ENCODE data around the gene CLEC20A. TPM values are rescaled to one million over a fixed set of nuclear protein-coding genes. Genes with fewer than 3 reads are reported as not detected.

Gene CLEC20A
- total and polyA plus RNA-seq, 9 donors = 0.04 to 0.16 TPM; not detected in 7

DNA sequence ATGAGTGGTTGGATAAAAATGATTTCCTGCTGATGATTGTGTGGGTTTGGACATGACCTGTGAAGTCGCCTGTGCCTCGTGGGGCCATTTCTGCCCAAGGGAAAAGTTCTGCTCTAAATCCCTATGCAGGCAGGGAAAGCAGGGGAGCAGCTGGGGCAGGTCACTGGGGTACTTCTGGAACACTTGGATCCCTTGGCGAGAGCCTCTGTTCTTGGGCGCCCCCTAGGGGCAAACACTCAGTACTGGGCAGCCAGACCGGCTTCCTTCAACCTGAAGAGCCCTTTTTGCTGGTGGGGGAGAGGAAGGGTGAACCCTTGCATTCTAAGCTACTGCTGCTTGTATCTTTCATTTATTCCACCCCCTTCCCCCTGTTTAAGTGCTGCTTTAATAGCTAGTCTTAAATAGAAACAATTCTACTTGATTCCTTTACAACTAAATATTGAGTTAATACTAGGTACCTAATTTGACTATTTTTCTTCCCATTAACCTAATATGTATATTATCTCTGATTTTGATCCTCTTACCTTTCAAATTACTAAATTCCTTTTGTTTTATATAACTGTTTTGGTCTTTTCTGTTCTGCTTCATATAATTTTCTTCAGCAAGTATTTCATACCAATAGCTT is 5.1 kb upstream of the CLEC20A start:
- WGBS (ENCODE audit: insufficient coverage) = 10% methylated on average over 2 of the region's 5 CpGs
- no peak overlapping the region for H3K27ac ChIP-seq (ENCODE audit: low read length)
- H3K9me3 ChIP-seq (replicated peaks; ENCODE audit: control insufficient read depth, low read depth, low read length) = no peaks in the 10 kb centered on the region
- H3K27me3 ChIP-seq (ENCODE audit: control insufficient read depth, insufficient read depth, low read length) = no peaks in the 10 kb centered on the region
- no peaks in the 10 kb centered on the region for H3K36me3 ChIP-seq (ENCODE audit: control insufficient read depth, insufficient read depth, low read length)
- H3K4me1 ChIP-seq (ENCODE audit: control insufficient read depth, insufficient read depth, low read length) = no peaks in the 10 kb centered on the region
- H3K4me3 ChIP-seq (ENCODE audit: low read length) = no peak overlapping the region
- peak; percentile 57 for DNase-seq

DNA sequence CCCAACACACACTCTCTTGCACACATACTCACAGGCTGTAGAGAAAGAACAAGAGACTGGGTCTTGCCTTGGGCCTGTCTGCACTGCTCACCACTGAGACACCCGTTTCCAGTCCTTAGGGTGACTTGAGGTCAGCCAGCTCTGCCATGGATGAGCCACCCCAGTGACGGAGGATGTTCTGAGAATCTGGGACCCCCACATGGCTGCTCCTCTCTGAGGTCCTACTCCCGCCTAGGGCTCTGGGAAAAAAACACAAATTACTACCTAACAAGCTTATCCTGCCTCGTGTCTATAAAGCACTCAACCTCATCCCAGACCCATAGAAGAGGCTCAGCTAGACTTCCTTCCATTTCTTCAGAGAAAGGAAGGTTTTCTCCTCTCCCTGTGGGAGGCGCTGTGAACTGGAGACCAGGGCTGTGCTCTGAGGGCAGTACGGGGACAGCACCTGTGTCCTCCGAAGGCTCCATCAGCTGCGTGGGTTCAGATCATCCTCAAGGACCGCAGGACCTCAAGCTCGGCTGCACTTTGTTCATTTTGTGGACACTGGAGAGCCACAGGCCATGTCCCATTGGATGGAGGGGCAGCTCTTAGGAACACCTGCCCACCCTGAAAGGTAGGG is 4.3 kb upstream of the CLEC20A start:
- Histone ChIP-seq H3K36me3 (ENCODE audit: control insufficient read depth, insufficient read depth, low read length) (no peaks in the 10 kb centered on the region), H3K27ac (ENCODE audit: low read length) (no peak overlapping the region), H3K9me3 (replicated peaks; ENCODE audit: control insufficient read depth, low read depth, low read length) (no peaks in the 10 kb centered on the region), H3K4me3 (ENCODE audit: low read length) (no peak overlapping the region), H3K4me1 (ENCODE audit: control insufficient read depth, insufficient read depth, low read length) (no peaks in the 10 kb centered on the region), H3K27me3 (ENCODE audit: control insufficient read depth, insufficient read depth, low read length) (no peaks in the 10 kb centered on the region)
- 90% methylated on average over 10 of the region's 10 CpGs for WGBS (ENCODE audit: insufficient coverage)
- no peak for DNase-seq

GRCh38 chr1:178500091-178500770 is 3.5 kb upstream of the CLEC20A start:
- whole genome bisulfite sequencing (ENCODE audit: insufficient coverage) = 81% methylated on average over 8 of the region's 11 CpGs
- Histone ChIP-seq H3K27ac (ENCODE audit: low read length) (no peak overlapping the region), H3K9me3 (replicated peaks; ENCODE audit: control insufficient read depth, low read depth, low read length) (no peaks in the 10 kb centered on the region), H3K27me3 (ENCODE audit: control insufficient read depth, insufficient read depth, low read length) (no peaks in the 10 kb centered on the region), H3K4me3 (ENCODE audit: low read length) (no peak overlapping the region), H3K36me3 (ENCODE audit: control insufficient read depth, insufficient read depth, low read length) (no peaks in the 10 kb centered on the region), H3K4me1 (ENCODE audit: control insufficient read depth, insufficient read depth, low read length) (no peaks in the 10 kb centered on the region)
- no peak for DNase-seq

- H3K36me3 ChIP-seq (ENCODE audit: control insufficient read depth, insufficient read depth, low read length) = no peaks in the 10 kb centered on the region
- no peak overlapping the region for H3K4me3 ChIP-seq (ENCODE audit: low read length)
- no peaks in the 10 kb centered on the region for H3K9me3 ChIP-seq (replicated peaks; ENCODE audit: control insufficient read depth, low read depth, low read length)
- H3K27me3 ChIP-seq (ENCODE audit: control insufficient read depth, insufficient read depth, low read length) = no peaks in the 10 kb centered on the region
- no peaks in the 10 kb centered on the region for H3K4me1 ChIP-seq (ENCODE audit: control insufficient read depth, insufficient read depth, low read length)
- H3K27ac ChIP-seq (ENCODE audit: low read length) = no peak overlapping the region
- 78% methylated on average over 13 of the region's 16 CpGs for WGBS (ENCODE audit: insufficient coverage)
- DNase-seq = no peak
Observed at GRCh38 chr1:178498896-178499675, 2.3 kb upstream of the CLEC20A start.

GRCh38 chr1:178497903-178498478 is 1.2 kb upstream of the CLEC20A start:
- 78% methylated on average over 5 of the region's 7 CpGs for WGBS (ENCODE audit: insufficient coverage)
- H3K4me3 ChIP-seq (ENCODE audit: low read length) = no peak overlapping the region
- DNase-seq = no peak
- no peaks in the 10 kb centered on the region for H3K36me3 ChIP-seq (ENCODE audit: control insufficient read depth, insufficient read depth, low read length)
- no peak overlapping the region for H3K27ac ChIP-seq (ENCODE audit: low read length)
- no peaks in the 10 kb centered on the region for H3K4me1 ChIP-seq (ENCODE audit: control insufficient read depth, insufficient read depth, low read length)
- no peaks in the 10 kb centered on the region for H3K27me3 ChIP-seq (ENCODE audit: control insufficient read depth, insufficient read depth, low read length)
- H3K9me3 ChIP-seq (replicated peaks; ENCODE audit: control insufficient read depth, low read depth, low read length) = no peaks in the 10 kb centered on the region

DNA sequence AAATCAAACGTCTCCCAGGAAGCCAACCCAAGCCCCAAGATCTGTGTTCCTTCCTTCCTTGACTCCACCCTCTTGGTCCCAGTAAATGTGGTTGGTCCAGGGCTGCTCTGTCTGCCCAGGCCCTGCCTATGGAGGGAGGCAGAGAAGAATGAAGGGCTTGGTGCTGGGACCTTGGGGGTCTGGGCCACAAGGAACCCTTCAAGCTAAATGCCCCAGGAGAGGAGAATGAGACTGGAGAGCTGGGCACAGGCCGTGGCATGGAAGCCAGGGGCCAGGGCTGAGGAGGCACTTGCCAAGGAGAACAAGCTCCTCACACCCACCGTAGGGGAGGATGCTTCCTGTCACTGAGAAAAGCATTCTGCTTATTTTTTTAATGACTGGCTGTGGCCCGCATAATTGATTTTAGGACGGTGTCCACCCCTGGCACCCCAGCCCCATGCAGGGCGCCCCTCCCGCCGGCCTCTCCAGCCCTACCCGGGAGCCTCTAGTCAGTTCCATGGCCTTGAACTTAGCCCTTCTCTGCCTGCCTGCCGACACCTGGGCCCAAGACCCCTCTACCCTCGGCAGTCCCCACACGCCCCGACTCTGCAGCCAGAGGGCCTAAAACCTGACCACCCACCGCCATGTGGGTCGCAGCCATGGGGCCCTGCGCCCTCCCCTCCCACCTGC is 889 bp downstream of the CLEC20A start:
- Histone ChIP-seq H3K4me1 (ENCODE audit: control insufficient read depth, insufficient read depth, low read length) (no peaks in the 10 kb centered on the region), H3K36me3 (ENCODE audit: control insufficient read depth, insufficient read depth, low read length) (no peaks in the 10 kb centered on the region), H3K9me3 (replicated peaks; ENCODE audit: control insufficient read depth, low read depth, low read length) (no peaks in the 10 kb centered on the region), H3K27me3 (ENCODE audit: control insufficient read depth, insufficient read depth, low read length) (no peaks in the 10 kb centered on the region), H3K4me3 (ENCODE audit: low read length) (no peak overlapping the region), H3K27ac (ENCODE audit: low read length) (no peak overlapping the region)
- 90% methylated on average over 15 of the region's 16 CpGs for WGBS (ENCODE audit: insufficient coverage)
- no peak for DNase-seq

GRCh38 chr1:178495158-178495557 is 1.6 kb downstream of the CLEC20A start:
- WGBS (ENCODE audit: insufficient coverage) = 100% methylated on average over 1 of the region's 1 CpG
- H3K27me3 ChIP-seq (ENCODE audit: control insufficient read depth, insufficient read depth, low read length) = no peaks in the 10 kb centered on the region
- no peak overlapping the region for H3K4me3 ChIP-seq (ENCODE audit: low read length)
- no peaks in the 10 kb centered on the region for H3K36me3 ChIP-seq (ENCODE audit: control insufficient read depth, insufficient read depth, low read length)
- H3K9me3 ChIP-seq (replicated peaks; ENCODE audit: control insufficient read depth, low read depth, low read length) = no peaks in the 10 kb centered on the region
- DNase-seq = no peak
- no peak overlapping the region for H3K27ac ChIP-seq (ENCODE audit: low read length)
- H3K4me1 ChIP-seq (ENCODE audit: control insufficient read depth, insufficient read depth, low read length) = no peaks in the 10 kb centered on the region

DNA sequence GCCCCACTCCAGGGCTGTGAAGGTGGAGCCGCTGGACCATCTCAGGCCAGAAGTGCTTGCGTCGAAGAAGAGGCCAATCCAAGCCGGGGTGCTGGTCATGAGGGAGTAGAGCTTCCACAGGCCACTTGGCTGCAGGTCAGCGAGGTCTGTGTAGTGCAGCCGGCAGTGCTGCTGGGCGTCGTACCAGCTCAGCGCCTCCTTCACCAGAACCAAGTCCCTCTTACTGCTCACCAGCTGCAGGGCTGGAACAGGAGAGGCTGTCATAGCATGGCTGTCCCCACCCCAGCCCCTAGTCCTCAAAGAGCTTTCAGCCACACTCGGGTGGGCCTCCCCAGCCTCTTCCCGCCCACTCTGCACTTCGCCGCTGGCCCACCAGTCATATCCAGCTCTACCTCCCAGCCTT is 2.2 kb downstream of the CLEC20A start:
- DNase-seq = no peak
- no peaks in the 10 kb centered on the region for H3K27me3 ChIP-seq (ENCODE audit: control insufficient read depth, insufficient read depth, low read length)
- H3K4me3 ChIP-seq (ENCODE audit: low read length) = no peak overlapping the region
- H3K9me3 ChIP-seq (replicated peaks; ENCODE audit: control insufficient read depth, low read depth, low read length) = no peaks in the 10 kb centered on the region
- 93% methylated on average over 13 of the region's 13 CpGs for WGBS (ENCODE audit: insufficient coverage)
- H3K4me1 ChIP-seq (ENCODE audit: control insufficient read depth, insufficient read depth, low read length) = no peaks in the 10 kb centered on the region
- no peaks in the 10 kb centered on the region for H3K36me3 ChIP-seq (ENCODE audit: control insufficient read depth, insufficient read depth, low read length)
- H3K27ac ChIP-seq (ENCODE audit: low read length) = no peak overlapping the region

- DNase-seq = no peak
- Histone ChIP-seq H3K9me3 (replicated peaks; ENCODE audit: control insufficient read depth, low read depth, low read length) (no peaks in the 10 kb centered on the region), H3K4me1 (ENCODE audit: control insufficient read depth, insufficient read depth, low read length) (no peaks in the 10 kb centered on the region), H3K4me3 (ENCODE audit: low read length) (no peak overlapping the region), H3K36me3 (ENCODE audit: control insufficient read depth, insufficient read depth, low read length) (no peaks in the 10 kb centered on the region), H3K27ac (ENCODE audit: low read length) (no peak overlapping the region), H3K27me3 (ENCODE audit: control insufficient read depth, insufficient read depth, low read length) (no peaks in the 10 kb centered on the region)
- 89% methylated on average over 14 of the region's 16 CpGs for WGBS (ENCODE audit: insufficient coverage)
Observed at GRCh38 chr1:178493301-178493741, 3.4 kb downstream of the CLEC20A start.

All from muscle of leg (tissue), 11 donors.